ENCODE data around the gene UCN3.
"Not testable (repeated sequence)": the region's sequence is repeated elsewhere in the genome, so short reads cannot be mapped to it uniquely, and the experiment has no call there.

UCN3 gene

GRCh38 chr10:5369362-5370158, 4.8 kb downstream of the UCN3 start:
- no peak for DNase-seq (ENCODE audit: low spot score)

- no peak for DNase-seq (ENCODE audit: low spot score)
These were observed 6.0 kb downstream of the UCN3 start for GRCh38 chr10:5370493-5371352.

- no peak for DNase-seq (ENCODE audit: low spot score)
These were observed 8.5 kb downstream of the UCN3 start for GRCh38 chr10:5373307-5373706.

- DNase-seq (ENCODE audit: low spot score), result no peak
These were observed 9.3 kb downstream of the UCN3 start for GRCh38 chr10:5373891-5374611.

- no peak for DNase-seq (ENCODE audit: low spot score)
These were observed 11.7 kb downstream of the UCN3 start for GRCh38 chr10:5376450-5376849.

- DNase-seq (ENCODE audit: low spot score), result not testable (repeated sequence)
These were observed 14.4 kb downstream of the UCN3 start for GRCh38 chr10:5379202-5379601.

GRCh38 chr10:5380395-5380794, 15.6 kb downstream of the UCN3 start:
- not testable (repeated sequence) for DNase-seq (ENCODE audit: low spot score)

- DNase-seq (ENCODE audit: low spot score), result no peak
These were observed 16.4 kb downstream of the UCN3 start for GRCh38 chr10:5381187-5381586.

- no peak for DNase-seq (ENCODE audit: low spot score)
These were observed 20.5 kb downstream of the UCN3 start for GRCh38 chr10:5385224-5385623.

GRCh38 chr10:5387169-5387568, 22.4 kb downstream of the UCN3 start:
- peak; percentile 24 for DNase-seq (ENCODE audit: low spot score)

- DNase-seq (ENCODE audit: low spot score), result no peak
These were observed 25.9 kb downstream of the UCN3 start for GRCh38 chr10:5390607-5391205.

GRCh38 chr10:5391790-5392189, 27.0 kb downstream of the UCN3 start:
- no peak for DNase-seq (ENCODE audit: low spot score)

- no peak for DNase-seq (ENCODE audit: low spot score)
These were observed 28.8 kb downstream of the UCN3 start for GRCh38 chr10:5393529-5393928.

GRCh38 chr10:5395168-5395567, 30.4 kb downstream of the UCN3 start:
- no peak for DNase-seq (ENCODE audit: low spot score)

- no peak for DNase-seq (ENCODE audit: low spot score)
These were observed 32.0 kb downstream of the UCN3 start for GRCh38 chr10:5396556-5397300.

- DNase-seq (ENCODE audit: low spot score), result no peak
These were observed 34.6 kb downstream of the UCN3 start for GRCh38 chr10:5399332-5399731.

GRCh38 chr10:5400468-5401240, 35.9 kb downstream of the UCN3 start:
- DNase-seq (ENCODE audit: low spot score), result no peak

GRCh38 chr10:5402798-5403197, 38.0 kb downstream of the UCN3 start:
- DNase-seq (ENCODE audit: low spot score), result no peak

- no peak for DNase-seq (ENCODE audit: low spot score)
These were observed 39.7 kb downstream of the UCN3 start, which contains the start of gene TUBAL3 for GRCh38 chr10:5404208-5405041. TSS of gene TUBAL3 (minus strand) at chr10:5404828. CDS start at chr10:5404792, 36 bp downstream.

GRCh38 chr10:5406918-5407317, 42.2 kb downstream of the UCN3 start:
- DNase-seq (ENCODE audit: low spot score), result no peak
